Neural cell (in vitro differentiated cells): ENCODE data around the gene TNFRSF13B. TPM values are rescaled to one million over a fixed set of nuclear protein-coding genes. Genes with fewer than 3 reads are reported as not detected.

Experiments
- H2AFZ ChIP-seq: fragments of 200-600, 300-800 bp; sonication (generic), shearing (Covaris generic); 2 replicates; pipeline ENCODE4 v1.6.0; 2014; ENCODE audit warnings: low read depth, mild to moderate bottlenecking, antibody characterized with exemption, low read length, moderate library complexity
- H3F3A ChIP-seq: fragments of 200-600 bp; shearing (Covaris generic); 2 replicates; pipeline ENCODE4 v1.6.1; 2016; ENCODE audit warnings: mild to moderate bottlenecking, moderate library complexity, mixed read lengths, antibody characterized with exemption, low read length; ENCODE audit not compliant: insufficient read depth, poor library complexity, severe bottlenecking
- H3K27ac ChIP-seq: fragments of 200-600, 300-800 bp; sonication (generic), shearing (Covaris generic); 2 replicates; pipeline ENCODE4 v1.5.1; 2014; ENCODE audit warnings: mild to moderate bottlenecking, low read length, moderate library complexity
- H3K27me3 ChIP-seq: fragments of 300-800, 200-600 bp; sonication (generic), shearing (Covaris generic); 2 replicates; pipeline ENCODE4 v1.6.0; 2014; ENCODE audit warnings: mild to moderate bottlenecking, low read depth, low read length, moderate library complexity; ENCODE audit not compliant: insufficient read depth
- H3K36me3 ChIP-seq: fragments of 300-800, 200-600 bp; sonication (generic), shearing (Covaris generic); 2 replicates; pipeline ENCODE4 v1.5.1; 2014; ENCODE audit warnings: mild to moderate bottlenecking, antibody characterized with exemption, low read length, moderate library complexity; ENCODE audit not compliant: insufficient read depth
- H3K4me2 ChIP-seq: fragments of 300-800, 200-600 bp; sonication (generic), shearing (Covaris generic); 2 replicates; pipeline ENCODE4 v1.6.0; 2014; ENCODE audit warnings: mild to moderate bottlenecking, low read length
- H3K4me3 ChIP-seq: fragments of 300-800, 200-600 bp; sonication (generic), shearing (Covaris generic); 2 replicates; pipeline ENCODE4 v1.5.1; 2014; ENCODE audit warnings: mild to moderate bottlenecking, low read length, moderate library complexity
- H3K79me2 ChIP-seq: fragments of 200-600 bp; shearing (Covaris generic); replicated peaks from 2 replicates; pipeline ENCODE4 v1.6.0; 2014; ENCODE audit warnings: mild to moderate bottlenecking, low read length, moderate library complexity; ENCODE audit not compliant: insufficient read depth
- H3K9ac ChIP-seq: fragments of 300-800, 200-600 bp; sonication (generic), shearing (Covaris generic); 2 replicates; pipeline ENCODE4 v1.6.1; 2016; ENCODE audit warnings: mild to moderate bottlenecking, low read length, mixed read lengths
- H3K9me2 ChIP-seq: fragments of 200-600 bp; shearing (Covaris generic); 2 replicates; pipeline ENCODE4 v1.6.1; 2016; ENCODE audit warnings: mild to moderate bottlenecking, low read length, mixed read lengths; ENCODE audit not compliant: insufficient read depth
- H3K9me3 ChIP-seq: fragments of 200-600, 300-800 bp; sonication (generic), shearing (Covaris generic); 2 replicates; pipeline ENCODE4 v1.6.1; 2016; ENCODE audit warnings: mild to moderate bottlenecking, mixed run types, low read length, moderate library complexity, mixed read lengths
- H4K20me1 ChIP-seq: fragments of 200-600 bp; shearing (Covaris generic); 2 replicates; pipeline ENCODE4 v1.6.1; 2016; ENCODE audit warnings: mild to moderate bottlenecking, mixed run types; ENCODE audit not compliant: insufficient read depth
- EP300 ChIP-seq: fragments of 450-650 bp; conservative IDR thresholded peaks from 2 replicates; pipeline ENCODE4 v1.6.1; 2014; ENCODE audit warnings: antibody characterized with exemption, mild to moderate bottlenecking, moderate library complexity; ENCODE audit not compliant: poor library complexity, severe bottlenecking
- EZH2 ChIP-seq: fragments of 200-600, 300-800 bp; shearing (Covaris generic), sonication (generic); IDR thresholded peaks from 2 replicates; pipeline ENCODE4 v1.6.1; 2014; ENCODE audit warnings: antibody characterized with exemption, low read length, borderline replicate concordance, mild to moderate bottlenecking; ENCODE audit not compliant: insufficient read depth, poor library complexity, severe bottlenecking
- MXI1 ChIP-seq: fragments of 450-650 bp; conservative IDR thresholded peaks from 2 replicates; pipeline ENCODE4 v1.6.1; 2014; ENCODE audit warnings: antibody characterized with exemption, mild to moderate bottlenecking; ENCODE audit not compliant: poor library complexity, severe bottlenecking
- POLR2AphosphoS5 ChIP-seq: IDR thresholded peaks from 2 replicates; pipeline ENCODE4 v1.6.1; 2012
- RAD21 ChIP-seq: fragments of 450-650 bp; conservative IDR thresholded peaks from 2 replicates; pipeline ENCODE4 v1.6.1; 2014; ENCODE audit warnings: antibody characterized with exemption, mild to moderate bottlenecking, moderate library complexity
- TAF1 ChIP-seq: IDR thresholded peaks from 2 replicates; pipeline ENCODE4 v1.6.1; 2012; ENCODE audit warnings: low read depth
- polyA plus RNA-seq: library from polyadenylated mRNA; depleted of rRNA; stranded (reverse); fragments of >200 nt; gene quantifications from 2 replicates; pipeline ENCODE4 v1.2.3, GENCODE V29; 2014
- TF ChIP-seq, protein P1 (sequence below): IDR thresholded peaks from 2 replicates; pipeline ENCODE4 v1.6.1; 2012; ENCODE audit warnings: borderline replicate concordance
- TF ChIP-seq, protein P2 (sequence below): fragments of 450-650 bp; IDR thresholded peaks from 2 replicates; pipeline ENCODE4 v1.5.1; 2014; ENCODE audit warnings: antibody characterized with exemption, mild to moderate bottlenecking, moderate library complexity; ENCODE audit not compliant: poor library complexity, severe bottlenecking

The TNFRSF13B gene
- polyA plus RNA-seq, 1 donor from 2014 or later = not detected

DNA sequence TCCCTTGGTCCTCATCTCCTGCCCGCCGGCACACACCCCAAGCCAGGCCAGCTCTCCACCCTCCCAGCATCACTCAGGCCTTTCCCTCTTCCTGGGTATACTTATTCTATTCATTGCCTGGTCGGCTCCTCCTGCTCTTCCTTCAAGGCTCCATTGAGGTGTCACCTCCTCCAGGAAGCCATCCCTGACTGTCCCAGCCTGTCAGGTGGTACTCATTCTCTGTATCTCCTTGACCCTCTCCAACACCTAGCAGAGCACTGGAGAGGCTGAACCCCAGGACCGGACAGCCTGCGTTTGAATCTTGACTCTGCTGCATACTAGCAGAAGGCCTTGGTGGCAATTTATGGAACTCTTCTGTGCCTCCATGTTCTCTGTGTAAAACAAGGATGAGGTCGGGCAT, 428 bp upstream of the TNFRSF13B start:
- Histone ChIP-seq H3K36me3 (no peaks in the 10 kb centered on the region), H3K9ac (no peak overlapping the region), H3K9me2 (no peaks in the 10 kb centered on the region), H3K4me3 (no peak overlapping the region), H3K79me2 (no peaks in the 10 kb centered on the region), H4K20me1 (no peaks in the 10 kb centered on the region), H3K27me3 (no peaks in the 10 kb centered on the region), H2AFZ (no peak overlapping the region), H3K27ac (no peak overlapping the region), H3K9me3 (no peaks in the 10 kb centered on the region), H3K4me2 (no peak overlapping the region), H3F3A (no peaks in the 10 kb centered on the region)
- TF ChIP-seq POLR2AphosphoS5 (no peak), MXI1 (no peak), EP300 (no peak), EZH2 (no peak), RAD21 (no peak)
- TF ChIP-seq, protein P1, sequence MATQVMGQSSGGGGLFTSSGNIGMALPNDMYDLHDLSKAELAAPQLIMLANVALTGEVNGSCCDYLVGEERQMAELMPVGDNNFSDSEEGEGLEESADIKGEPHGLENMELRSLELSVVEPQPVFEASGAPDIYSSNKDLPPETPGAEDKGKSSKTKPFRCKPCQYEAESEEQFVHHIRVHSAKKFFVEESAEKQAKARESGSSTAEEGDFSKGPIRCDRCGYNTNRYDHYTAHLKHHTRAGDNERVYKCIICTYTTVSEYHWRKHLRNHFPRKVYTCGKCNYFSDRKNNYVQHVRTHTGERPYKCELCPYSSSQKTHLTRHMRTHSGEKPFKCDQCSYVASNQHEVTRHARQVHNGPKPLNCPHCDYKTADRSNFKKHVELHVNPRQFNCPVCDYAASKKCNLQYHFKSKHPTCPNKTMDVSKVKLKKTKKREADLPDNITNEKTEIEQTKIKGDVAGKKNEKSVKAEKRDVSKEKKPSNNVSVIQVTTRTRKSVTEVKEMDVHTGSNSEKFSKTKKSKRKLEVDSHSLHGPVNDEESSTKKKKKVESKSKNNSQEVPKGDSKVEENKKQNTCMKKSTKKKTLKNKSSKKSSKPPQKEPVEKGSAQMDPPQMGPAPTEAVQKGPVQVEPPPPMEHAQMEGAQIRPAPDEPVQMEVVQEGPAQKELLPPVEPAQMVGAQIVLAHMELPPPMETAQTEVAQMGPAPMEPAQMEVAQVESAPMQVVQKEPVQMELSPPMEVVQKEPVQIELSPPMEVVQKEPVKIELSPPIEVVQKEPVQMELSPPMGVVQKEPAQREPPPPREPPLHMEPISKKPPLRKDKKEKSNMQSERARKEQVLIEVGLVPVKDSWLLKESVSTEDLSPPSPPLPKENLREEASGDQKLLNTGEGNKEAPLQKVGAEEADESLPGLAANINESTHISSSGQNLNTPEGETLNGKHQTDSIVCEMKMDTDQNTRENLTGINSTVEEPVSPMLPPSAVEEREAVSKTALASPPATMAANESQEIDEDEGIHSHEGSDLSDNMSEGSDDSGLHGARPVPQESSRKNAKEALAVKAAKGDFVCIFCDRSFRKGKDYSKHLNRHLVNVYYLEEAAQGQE = no peak

DNA sequence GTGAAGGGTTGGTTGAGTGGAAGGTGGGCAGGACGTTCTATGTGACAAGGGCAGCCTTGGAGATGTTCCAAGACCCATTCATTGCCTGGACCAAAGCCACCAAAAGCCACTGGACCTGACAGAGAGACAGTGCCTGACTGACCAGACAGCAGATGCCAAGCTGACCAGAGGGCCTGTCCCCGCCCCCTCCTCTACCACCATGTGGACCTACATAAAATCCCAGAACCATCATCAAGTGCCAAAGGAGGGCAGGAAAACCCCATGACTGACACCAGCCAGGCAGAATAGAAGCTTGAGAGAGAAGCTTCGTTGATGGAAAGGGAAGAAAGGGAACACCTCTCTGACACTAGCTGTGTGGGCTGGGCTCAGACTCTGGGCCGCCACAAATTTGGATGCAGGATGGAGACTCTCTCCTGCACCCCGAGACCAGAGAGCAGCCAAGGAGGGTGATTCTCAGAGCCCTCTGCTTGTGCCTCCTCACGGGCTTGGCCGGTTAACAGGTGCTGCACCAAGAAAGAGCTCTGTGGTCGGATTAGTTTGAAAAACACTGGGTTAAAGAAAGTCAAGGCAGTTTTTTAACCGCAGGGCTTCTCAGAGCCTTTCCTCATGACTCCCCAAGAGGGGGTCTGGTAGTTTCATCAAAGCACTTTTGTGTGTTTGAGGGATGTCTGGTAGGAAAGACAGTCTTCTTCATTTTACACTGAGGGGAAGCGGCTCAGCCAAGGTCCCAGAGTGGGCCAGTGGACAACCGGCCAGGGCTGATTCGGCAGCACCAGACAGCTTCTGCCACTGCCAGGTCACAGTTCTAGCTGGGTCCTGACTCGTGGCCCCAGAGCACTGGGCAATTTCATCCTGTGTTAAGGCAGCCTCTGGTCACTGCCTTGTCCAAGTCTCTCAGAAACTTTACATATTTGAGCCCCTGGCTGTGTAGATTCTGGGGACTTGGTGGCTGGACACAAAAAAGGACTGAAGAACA, 1.7 kb downstream of the TNFRSF13B start:
- Histone ChIP-seq H3K27me3 (no peaks in the 10 kb centered on the region), H3K27ac (no peak overlapping the region), H2AFZ (no peak overlapping the region), H3K36me3 (no peaks in the 10 kb centered on the region), H3K79me2 (no peaks in the 10 kb centered on the region), H3K9me2 (no peaks in the 10 kb centered on the region), H3K4me2 (no peak overlapping the region), H3F3A (no peaks in the 10 kb centered on the region), H3K9ac (no peak overlapping the region), H3K4me3 (no peak overlapping the region), H4K20me1 (no peaks in the 10 kb centered on the region), H3K9me3 (no peaks in the 10 kb centered on the region)
- TF ChIP-seq, protein P1 = no peak
- TF ChIP-seq POLR2AphosphoS5 = no peak
- no peak for TF ChIP-seq EP300
- TF ChIP-seq MXI1 = no peak
- no peak for TF ChIP-seq TAF1
- TF ChIP-seq, protein P2, sequence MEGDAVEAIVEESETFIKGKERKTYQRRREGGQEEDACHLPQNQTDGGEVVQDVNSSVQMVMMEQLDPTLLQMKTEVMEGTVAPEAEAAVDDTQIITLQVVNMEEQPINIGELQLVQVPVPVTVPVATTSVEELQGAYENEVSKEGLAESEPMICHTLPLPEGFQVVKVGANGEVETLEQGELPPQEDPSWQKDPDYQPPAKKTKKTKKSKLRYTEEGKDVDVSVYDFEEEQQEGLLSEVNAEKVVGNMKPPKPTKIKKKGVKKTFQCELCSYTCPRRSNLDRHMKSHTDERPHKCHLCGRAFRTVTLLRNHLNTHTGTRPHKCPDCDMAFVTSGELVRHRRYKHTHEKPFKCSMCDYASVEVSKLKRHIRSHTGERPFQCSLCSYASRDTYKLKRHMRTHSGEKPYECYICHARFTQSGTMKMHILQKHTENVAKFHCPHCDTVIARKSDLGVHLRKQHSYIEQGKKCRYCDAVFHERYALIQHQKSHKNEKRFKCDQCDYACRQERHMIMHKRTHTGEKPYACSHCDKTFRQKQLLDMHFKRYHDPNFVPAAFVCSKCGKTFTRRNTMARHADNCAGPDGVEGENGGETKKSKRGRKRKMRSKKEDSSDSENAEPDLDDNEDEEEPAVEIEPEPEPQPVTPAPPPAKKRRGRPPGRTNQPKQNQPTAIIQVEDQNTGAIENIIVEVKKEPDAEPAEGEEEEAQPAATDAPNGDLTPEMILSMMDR = no peak
- no peak for TF ChIP-seq RAD21
